Psoas muscle (tissue), 8 donors: Measurements from ENCODE around the gene UQCRC1. TPM values are rescaled to one million over a fixed set of nuclear protein-coding genes. Genes with fewer than 3 reads are reported as not detected.

ENCODE experiments used
- ATAC-seq, 4 donors: fragments of 200-7000 bp; cut with Tn5 transposase; one replicate each; pipeline ENCODE4 v1.9.1; 2020; ENCODE audit warnings: moderate library complexity in 3 of 4, mild to moderate bottlenecking in 2 of 4
- DNase-seq, 2 donors: peaks; one replicate each; pipeline ENCODE4 v3.0.0-alpha.2; 2020
- H3K27ac ChIP-seq: fragments of 200-600 bp; one replicate; pipeline ENCODE4 v1.8.0; 2022
- H3K27me3 ChIP-seq, 3 donors: fragments of 200-600 bp in 1 of 3; one replicate each; pipeline versions ENCODE4 v1.6.1 to v1.8.0; 2013 to 2022; ENCODE audit warnings: low read length in 2 of 3, mild to moderate bottlenecking in 2 of 3, moderate library complexity in 1 of 3; ENCODE audit not compliant: insufficient read depth in 3 of 3
- H3K36me3 ChIP-seq, 2 donors: fragments of 200-600 bp in 1 of 2; one replicate each; pipeline versions ENCODE4 v1.6.1 to v1.8.0; 2013 to 2022; ENCODE audit warnings: low read depth in 1 of 2, mild to moderate bottlenecking in 1 of 2, moderate library complexity in 1 of 2; ENCODE audit not compliant: insufficient read depth in 1 of 2
- H3K4me1 ChIP-seq: fragments of 200-600 bp; one replicate; pipeline ENCODE4 v1.8.0; 2022
- H3K4me3 ChIP-seq: fragments of 200-600 bp; one replicate; pipeline ENCODE4 v1.8.0; 2022; ENCODE audit warnings: mild to moderate bottlenecking
- H3K9me3 ChIP-seq: fragments of 200-600 bp; one replicate; pipeline ENCODE4 v1.8.0; 2022
- CTCF ChIP-seq: fragments of 200-600 bp; IDR thresholded peaks from one replicate; pipeline ENCODE4 v1.8.0; 2022; ENCODE audit warnings: antibody characterized with exemption
- WGBS, 3 donors: extraction: QIAGEN DNeasy Blood & Tissue Kit; methylation state at CpG; one replicate each; pipeline versions ENCODE4 v1.1.6 to v1.1.7; 2013; 5-methylcytosine and 5-hydroxymethylcytosine counted together
- intact Hi-C, 2 donors: fragments of 100-400 bp; cut with DNase I; formaldehyde crosslinking; loops; one replicate each; pipeline versions ENCODE4 v1.11.0 to v1.14.2; 2022
- polyA plus RNA-seq, 3 donors: library from polyadenylated mRNA; stranded (reverse); fragments of 200-250 nt; gene quantifications; one replicate each; pipeline ENCODE4 v1.2.3, GENCODE V29; 2013
- total RNA-seq, 4 donors: library from RNA; stranded (reverse); fragmentation: NEBNext Ultra II Directional in 2 of 4; extraction: Animal tissue kit (Norgen Biotek cat#: 25700) in 2 of 4; gene quantifications; one replicate each; pipeline versions ENCODE4 v1.2.1 to v1.2.4, GENCODE V29; 2021 to 2023
- donor health status: healthy with polysubstance abuse.
- donor health status: DM: no; HTN: no; CAD: no; lungs with moderate emphysema.
- donor health status: Bipolar disorder and iron deficiency.
- donor health status: healthy.
- donor health status: DM: yes; HTN: yes; CAD: no.
- donor health status: DM: no; HTN: no; CAD: no.
- donor health status: DM: no; HTN: no; CAD: no.
- donor health status: DM: yes; HTN: yes; CAD: no.

Gene UQCRC1
- total and polyA plus RNA-seq, 7 donors = 466 to 719 (median 674) TPM

- TF ChIP-seq CTCF = no peak
- intact Hi-C loops = no loop called here
Measured at GRCh38 chr3:48612309-48612708, 2.9 kb upstream of the UQCRC1 start.

GRCh38 chr3:48607519-48607918 is 1.9 kb downstream of the UQCRC1 start:
- Histone ChIP-seq H3K4me1 (peaks cover 29% of the 10 kb centered on the region), H3K27ac (peak overlapping the region; percentile 91), H3K36me3 (peaks cover 18 to 62% of the 10 kb centered on the region in 2 donors)

More at GRCh38 chr3:48612309-48612708, 2.9 kb upstream of the UQCRC1 start:
- Histone ChIP-seq H3K4me3 (no peak overlapping the region), H3K27ac (no peak overlapping the region), H3K36me3 (peaks cover 0 to 14% of the 10 kb centered on the region in 2 donors), H3K27me3 (no peaks in the 10 kb centered on the region), H3K9me3 (peaks cover 2% of the 10 kb centered on the region), H3K4me1 (peaks cover 20% of the 10 kb centered on the region)
- 79 to 97% (median 85%) methylated on average over 1 of the region's 1 CpG for WGBS, 3 donors
- DNase-seq (no peak), ATAC-seq (no peak)

GRCh38 chr3:48601622-48601994 is 7.8 kb downstream of the UQCRC1 start:
- peak overlapping the region; percentile 25 for H3K4me3 ChIP-seq
- intact Hi-C loops = no loop called here
- ATAC-seq = peak; percentile 63 to 74 (median 66)
- H3K27ac ChIP-seq = peak overlapping the region; percentile 94
- peak; percentile 80 to 92 for DNase-seq
- TF ChIP-seq CTCF = no peak
- no peaks in the 10 kb centered on the region for H3K27me3 ChIP-seq
- no peaks in the 10 kb centered on the region for H3K9me3 ChIP-seq
- H3K36me3 ChIP-seq = peaks cover 31 to 81% of the 10 kb centered on the region in 2 donors
- peaks cover 62% of the 10 kb centered on the region for H3K4me1 ChIP-seq
- 16 to 38% (median 22%) methylated on average over 2 of the region's 2 CpGs for WGBS, 3 donors

More at GRCh38 chr3:48607519-48607918, 1.9 kb downstream of the UQCRC1 start:
- TF ChIP-seq CTCF = no peak
- Histone ChIP-seq H3K4me3 (peak overlapping the region; percentile 97), H3K27me3 (no peaks in the 10 kb centered on the region), H3K9me3 (no peaks in the 10 kb centered on the region)
- DNase-seq (no peak), ATAC-seq (no peak)
- WGBS, 3 donors = 94 to 96% (median 95%) methylated on average over 5 of the region's 5 CpGs
- intact Hi-C loops = no loop called here

- intact Hi-C loops = no loop called here
- Histone ChIP-seq H3K36me3 (peaks cover 31 to 75% of the 10 kb centered on the region in 2 donors), H3K27me3 (no peaks in the 10 kb centered on the region), H3K9me3 (no peaks in the 10 kb centered on the region), H3K4me1 (peaks cover 67% of the 10 kb centered on the region), H3K4me3 (peak overlapping the region; percentile 25), H3K27ac (peak overlapping the region; percentile 94)
- ATAC-seq (peak in 1 of 4 donors; percentile 4), DNase-seq (no peak)
- 84 to 92% (median 88%) methylated on average over 19 of the region's 19 CpGs for WGBS, 3 donors
- TF ChIP-seq CTCF = no peak
Measured at GRCh38 chr3:48600711-48601621, 8.5 kb downstream of the UQCRC1 start.
